Fibroblast of skin of back (primary cell): ENCODE measurements around the gene PVALEF.
"Not testable (repeated sequence)": the region's sequence is repeated elsewhere in the genome, so short reads cannot be mapped to it uniquely, and the experiment has no call there.

Experiments used
- DNase-seq: peaks from one replicate; pipeline ENCODE4 v3.0.0-alpha.2; 2013

The PVALEF gene

DNA sequence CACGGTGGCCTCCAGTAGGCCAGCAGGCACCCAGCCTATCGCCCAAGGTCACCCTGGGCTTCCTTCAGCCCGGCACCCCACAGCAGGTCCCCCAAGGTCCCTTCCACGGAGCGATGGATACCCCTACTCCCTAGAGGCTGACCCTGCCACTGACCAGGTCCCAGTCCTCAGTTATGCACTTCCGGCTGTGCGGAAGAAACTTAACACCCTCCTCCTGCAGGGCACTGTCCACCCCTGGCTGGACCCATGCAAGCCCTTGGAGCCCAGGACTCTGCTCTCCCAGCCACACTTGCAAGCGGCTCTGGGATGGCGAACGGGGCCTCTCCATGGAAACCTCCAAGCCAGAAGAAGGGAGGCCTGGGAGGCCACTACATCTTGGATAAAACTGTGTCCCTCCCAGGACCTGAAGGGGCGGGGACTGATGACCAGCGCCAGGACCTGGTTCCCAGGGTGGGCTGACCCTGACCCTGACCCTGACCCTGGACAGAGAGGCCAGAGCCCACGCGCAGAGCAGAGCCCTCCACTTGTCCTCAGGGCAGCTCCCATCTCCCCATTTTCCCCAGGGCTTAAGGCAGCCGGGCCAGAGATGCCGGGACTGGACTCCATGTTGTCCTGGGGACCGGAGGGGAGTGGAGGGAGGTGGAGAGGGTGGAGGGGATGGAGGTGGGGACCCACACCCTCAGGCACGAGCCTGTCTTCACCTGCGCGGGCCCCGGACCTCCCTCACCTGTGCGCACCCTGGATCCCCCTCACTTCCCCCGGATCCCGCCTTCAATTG lies 56.7 kb downstream of the PVALEF start:
- DNase-seq = no peak

DNA sequence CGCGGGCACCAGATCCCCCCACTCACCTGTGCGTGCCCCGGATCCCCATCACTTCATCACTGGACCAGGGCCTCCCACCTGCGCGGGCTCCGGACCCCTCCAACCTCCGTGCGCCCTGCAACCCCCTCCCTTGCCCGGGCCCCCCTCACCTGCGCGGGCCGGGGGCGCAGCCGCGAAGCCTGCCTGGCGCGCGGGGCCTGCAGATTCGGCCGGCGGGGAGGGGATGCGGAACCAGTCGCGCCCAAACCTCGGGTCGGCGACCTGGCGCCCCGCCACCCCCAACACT lies 57.3 kb downstream of the PVALEF start:
- no peak for DNase-seq

DNA sequence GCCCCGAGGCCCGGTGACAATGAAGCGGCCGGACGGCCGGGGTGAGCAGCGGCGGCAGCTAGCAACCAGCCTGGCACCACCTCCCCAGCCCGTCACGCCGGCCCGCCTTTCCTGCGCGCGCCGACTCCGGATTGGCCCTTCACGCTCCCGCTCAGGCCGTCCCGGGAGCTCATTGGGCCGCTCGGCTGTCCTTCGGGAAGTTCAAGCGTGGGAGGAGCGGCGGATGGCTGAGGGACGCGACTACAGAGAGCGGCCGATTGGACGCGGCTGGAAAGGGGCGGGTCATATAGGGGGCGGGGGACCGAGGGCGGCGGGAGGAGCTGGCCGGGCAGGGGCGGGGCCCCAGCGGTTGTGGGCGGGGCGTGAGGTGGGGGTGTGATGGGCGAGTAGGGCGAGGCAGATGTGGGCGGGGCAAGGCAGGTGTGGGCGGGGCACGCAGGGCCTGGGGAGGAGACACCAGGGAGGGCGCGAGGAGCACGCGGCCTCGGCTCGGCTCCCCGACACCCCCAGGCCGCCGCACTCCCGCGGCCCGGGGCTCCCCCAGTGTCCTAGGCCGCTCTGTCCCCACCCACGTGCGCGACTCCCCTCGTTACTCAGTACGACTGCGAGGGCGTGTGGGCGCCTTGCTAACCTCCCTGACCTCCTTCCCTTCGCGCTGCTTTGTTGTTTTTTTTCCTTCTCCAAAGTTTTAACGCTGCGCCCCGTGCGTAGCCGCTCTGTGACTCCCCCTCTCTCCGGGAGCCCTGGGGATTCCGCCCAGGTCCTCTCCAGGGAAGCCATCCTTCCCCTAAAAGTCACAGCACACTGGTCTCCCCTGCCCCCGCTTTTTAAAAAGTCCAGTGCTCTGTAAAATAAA lies 57.8 kb downstream of the PVALEF start, which contains the start of gene CEP131:
Gene CEP131 (minus strand): TSS at position 60 of the 856 bp plus-strand sequence. CDS start 2,909 bp downstream, outside the sequence.
- peak; percentile 98 for DNase-seq

DNA sequence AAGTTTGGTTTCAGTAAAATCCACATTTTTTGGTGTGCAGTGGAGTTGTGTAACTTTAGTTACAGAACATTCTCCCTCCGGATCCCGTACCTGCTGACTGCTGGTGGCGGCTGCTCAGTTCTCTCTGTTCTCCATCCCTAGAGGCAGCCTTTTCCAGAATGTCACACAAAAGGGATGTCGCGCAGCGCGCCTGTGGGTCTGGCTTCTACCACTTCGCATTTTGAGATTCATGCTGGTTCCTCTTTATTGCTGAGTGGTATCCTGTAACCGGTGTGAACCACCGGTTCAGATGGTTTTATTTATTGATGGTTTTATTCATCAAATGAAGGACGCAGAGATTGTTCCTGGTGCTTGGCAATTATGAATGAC lies 58.4 kb downstream of the PVALEF start:
- no peak for DNase-seq

DNA sequence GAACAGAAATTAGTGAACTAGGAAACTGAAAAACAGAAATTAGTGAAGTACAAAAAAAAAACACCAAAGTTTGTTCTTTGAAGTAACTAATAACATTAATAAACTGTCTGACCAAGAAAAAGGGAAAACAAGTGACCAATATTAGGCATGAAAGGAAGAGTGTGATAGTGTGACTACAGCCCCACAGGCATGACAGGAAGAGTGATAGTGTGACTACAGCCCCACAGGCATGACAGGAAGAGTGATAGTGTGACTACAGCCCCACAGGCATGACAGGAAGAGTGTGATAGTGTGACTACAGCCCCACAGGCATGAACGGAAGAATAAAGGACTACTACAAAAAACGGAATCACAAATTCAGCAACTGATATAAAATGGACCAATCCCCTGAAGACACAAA lies 62.3 kb downstream of the PVALEF start:
- not testable (repeated sequence) for DNase-seq

DNA sequence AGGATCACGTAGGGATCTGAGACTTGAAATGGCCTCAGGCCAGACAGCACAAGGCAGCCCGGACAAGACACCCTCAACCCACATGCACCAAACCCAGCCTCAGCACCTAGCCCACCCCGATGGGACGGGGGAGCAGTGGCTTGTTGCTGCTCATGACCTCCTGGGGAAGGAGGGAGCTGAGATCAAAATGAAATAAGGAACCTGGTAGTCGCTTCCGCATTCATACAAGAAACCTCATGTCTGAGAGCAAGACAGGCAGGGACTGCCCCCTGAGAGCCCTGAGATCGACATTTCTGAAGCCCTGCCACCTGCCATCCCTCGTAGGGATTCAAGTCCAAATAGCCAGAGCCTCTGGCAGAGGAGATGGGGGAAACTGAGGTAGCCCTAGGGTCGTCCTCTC lies 63.1 kb downstream of the PVALEF start:
- no peak for DNase-seq

DNA sequence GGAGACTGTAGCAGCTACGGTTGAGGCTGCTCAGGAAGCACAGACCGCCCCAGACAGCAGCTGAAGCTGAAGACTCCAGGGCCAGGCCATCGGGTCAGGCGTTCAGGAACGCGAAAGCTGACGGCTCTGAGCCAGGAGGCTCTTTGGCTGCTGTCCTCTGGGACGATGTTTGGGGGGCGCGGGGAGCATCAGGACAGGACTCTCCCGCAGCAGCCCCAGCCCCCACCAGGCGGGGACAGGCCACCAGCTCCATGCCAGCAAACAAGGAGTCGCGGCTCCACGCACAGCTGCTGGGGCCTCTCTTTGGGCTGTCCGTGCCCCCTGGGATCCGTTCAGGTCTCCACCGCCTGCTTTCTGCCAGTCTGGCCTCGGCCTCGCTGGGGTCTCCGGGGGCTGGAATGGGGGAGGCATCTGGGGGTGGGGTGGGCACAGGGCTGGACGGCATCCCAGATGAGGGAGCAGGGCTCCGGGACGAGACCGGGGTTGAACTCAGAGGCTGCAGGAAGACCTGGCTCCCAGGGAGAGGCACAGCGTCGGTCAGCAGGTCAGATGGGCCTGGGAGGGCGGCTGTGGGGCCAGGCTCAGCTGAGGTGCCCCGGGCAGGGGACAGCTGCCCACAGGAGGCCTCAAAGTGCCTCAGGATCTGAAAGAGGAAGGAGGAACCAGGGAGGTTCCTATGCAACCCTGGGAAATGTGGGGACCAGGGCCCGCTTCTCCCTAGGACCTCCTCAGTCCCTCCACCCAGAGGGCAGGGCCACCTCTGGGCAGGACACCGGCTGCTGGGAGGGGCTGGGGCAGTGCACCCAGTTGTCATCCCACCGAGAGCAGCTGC lies 63.7 kb downstream of the PVALEF start:
- no peak for DNase-seq

DNA sequence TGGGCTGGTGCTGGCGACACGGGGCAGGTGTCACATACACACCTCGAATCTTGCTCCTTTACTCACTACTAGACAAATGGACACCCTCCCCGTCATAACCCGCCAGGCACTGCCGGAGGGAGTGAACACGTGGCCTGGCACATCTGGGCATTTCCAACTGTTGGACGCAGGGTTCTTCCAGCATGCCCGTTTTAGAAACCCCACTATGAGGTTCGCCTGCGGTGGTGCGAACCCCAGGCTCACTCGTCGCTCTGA lies 64.3 kb downstream of the PVALEF start:
- no peak for DNase-seq

DNA sequence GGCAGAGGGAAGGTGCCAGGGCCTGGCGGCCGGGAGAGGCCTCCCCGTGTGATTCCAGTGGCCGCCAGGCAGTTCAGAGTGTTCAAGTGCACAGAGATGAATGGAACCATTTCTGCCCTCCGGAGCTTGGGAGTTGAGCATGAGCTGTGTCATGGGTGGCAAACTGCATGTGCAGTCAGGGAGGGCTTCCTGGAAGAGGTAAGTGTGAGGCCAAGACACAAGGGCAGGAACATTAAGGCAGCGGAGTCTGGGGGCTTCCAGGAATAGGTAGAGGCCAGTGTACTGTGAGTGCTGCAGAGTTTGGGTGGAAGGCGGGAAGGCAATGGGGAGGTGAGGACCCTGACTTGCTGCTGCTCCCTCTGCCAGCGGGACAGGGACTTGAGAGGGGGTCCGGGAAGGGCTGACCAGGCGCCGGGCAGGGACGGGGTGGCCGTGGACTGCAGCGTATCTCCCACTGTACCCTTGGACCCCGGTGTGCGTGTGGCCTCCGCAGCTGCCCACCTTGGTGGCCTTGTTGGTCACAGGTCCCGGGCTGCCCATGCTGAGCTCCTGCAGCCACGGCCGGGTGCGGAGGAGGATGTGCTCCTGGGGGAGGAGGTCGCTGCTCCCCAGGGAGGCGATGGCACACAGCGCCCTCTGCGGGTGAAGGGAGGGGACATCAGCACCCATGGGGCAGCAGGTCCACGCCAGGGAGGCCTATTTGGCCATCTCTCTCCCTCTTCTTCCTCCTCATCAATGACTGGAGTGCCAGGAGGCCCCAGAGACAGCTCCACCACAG lies 64.9 kb downstream of the PVALEF start:
- DNase-seq = no peak

DNA sequence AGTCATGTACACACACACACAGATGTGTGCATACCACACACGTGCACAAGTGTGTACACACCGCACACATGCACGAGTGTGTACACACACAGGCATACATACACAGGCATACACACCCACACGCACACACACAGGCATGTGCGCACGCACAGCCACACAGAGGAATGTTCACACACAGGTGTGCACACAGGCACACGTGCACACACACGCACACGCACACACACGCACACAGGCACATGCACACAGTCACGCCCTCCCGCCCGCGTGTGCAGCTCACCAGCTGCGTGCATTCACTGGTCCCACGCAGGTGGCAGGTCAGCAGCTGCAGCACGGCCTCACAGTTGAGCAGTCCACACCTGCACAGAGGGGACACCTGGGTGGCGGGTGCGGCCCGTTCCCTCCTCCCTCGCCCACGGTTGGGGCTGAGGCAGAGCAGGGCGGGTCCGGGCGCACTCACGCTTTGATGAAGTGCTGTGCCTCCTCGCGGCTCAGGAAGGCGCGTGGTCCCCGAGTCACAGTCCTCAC lies 65.9 kb downstream of the PVALEF start:
- no peak for DNase-seq

DNA sequence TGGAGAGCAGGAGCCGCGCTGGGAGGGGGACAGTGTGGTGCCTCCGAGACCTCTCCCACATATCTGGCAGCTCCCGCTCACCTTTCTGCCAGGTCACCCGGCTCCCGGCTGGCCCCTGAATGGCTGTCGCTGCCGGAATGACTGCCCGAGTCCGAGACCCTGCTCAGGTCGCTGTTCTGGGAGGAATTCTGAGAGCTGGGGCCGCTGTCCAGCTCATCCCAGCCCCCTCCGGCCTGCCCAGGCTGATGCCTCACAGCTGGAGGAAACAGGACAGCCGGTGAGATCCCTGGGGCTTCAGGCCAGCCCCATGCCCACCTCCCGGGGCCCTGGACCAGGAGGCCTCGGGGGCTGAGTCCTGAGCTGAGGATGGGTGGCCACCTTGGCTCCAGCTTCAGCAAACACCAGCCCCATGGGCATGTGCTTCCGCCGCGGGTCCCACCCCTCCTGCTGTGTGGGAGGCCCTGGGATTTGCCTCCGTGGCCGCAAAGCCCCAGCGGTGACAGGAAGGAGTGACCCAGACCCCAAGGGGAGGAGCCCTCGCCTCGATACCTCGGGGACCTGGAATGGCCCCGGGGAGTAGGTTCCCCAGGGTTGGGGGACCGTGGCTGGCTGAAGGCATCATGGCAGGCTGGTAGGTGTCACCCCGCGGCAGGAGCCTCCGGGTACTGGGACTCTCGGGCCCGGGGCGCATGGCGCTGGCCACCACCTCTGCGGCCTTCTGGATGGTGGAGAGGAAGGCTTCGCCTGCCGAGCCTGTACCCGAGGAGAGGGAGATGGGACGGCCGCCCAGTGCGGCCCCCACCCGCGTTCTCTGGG lies 66.7 kb downstream of the PVALEF start:
- no peak for DNase-seq
